Stimulated activated CD8-positive, alpha-beta memory T cell treated with anti-CD3 and anti-CD28 coated beads, Interleukin-12 subunit alpha, Interleukin-12 subunit beta, amount 100 ng/mL, for 24 hours (primary cell): ENCODE results near the gene THAP4.
A peak's percentile ranks its signal among the peaks of the same experiment; 100 is the strongest.

Experiments used
- DNase-seq: peaks from one replicate; pipeline ENCODE4 v3.0.0-alpha.2; 2020; ENCODE audit errors: extremely low read depth

THAP4 gene

DNA sequence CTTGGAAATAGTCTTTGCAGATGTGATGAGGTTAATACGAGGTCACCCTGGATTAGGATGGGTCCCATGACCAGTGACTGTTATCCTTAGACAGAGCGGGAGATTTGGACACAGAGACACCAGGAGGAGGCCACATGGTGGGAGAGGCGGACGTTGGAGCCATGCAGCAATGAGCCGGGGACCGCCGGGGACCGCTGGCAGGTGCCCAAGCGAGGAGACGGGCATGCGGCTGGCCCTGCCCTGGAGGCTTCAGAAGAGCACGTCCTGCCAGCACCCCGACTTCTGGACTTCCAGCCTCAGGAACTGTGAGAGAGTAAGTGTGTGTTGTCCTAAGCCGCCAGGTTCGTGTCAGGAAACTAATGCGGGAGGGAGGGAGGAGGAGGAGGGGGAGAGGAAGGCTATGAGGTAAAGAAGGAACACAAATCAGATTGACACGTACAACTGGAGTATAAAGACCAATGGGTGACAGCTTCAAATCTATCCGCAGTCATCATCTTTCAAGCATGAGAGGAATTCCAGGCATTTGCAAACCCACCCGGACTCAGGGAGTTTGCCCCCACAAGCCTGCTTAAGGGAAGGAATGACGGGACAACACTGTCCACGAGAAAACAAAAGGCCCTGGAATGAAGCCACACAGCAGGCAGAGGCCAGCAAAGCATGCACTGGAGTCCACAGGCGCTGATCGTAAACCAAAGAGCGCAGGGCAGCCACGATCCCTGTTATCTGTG, 90.0 kb downstream of the THAP4 start:
- DNase-seq: no peak

DNA sequence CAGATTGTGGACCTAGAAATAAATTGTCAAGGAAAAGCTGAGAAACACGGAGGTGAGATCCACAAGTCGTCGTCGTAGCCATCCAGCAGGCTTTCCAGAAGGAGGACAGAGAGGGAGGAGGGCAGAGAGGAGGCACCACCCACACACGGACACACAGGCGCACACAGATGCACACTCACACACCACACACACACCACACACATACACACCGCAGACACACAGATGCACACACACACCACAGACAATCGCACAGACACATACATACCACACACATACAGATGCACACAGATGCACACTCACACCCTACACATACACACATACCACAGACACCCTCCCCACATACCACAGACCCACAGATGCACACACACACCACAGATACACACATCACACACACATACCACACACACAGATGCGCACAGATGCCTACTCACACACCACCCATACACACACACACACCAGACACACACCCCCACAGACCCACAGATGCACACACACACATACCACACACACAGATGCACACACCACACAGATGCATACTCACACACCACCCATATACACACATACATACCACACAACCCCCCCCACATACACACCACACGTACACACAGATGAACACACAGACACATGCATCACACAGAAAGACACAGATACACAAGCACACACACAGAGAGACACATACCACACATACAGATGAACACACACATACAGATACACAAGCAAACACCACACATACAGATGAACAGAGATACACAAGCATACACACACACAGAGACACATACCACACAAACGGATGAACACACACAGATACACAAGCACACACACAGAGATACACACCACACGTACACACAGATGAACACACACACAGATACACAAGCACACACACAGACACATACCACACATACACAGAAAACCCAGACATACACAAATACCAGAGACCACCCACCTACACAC, 91.2 kb downstream of the THAP4 start:
- DNase-seq: no peak

DNA sequence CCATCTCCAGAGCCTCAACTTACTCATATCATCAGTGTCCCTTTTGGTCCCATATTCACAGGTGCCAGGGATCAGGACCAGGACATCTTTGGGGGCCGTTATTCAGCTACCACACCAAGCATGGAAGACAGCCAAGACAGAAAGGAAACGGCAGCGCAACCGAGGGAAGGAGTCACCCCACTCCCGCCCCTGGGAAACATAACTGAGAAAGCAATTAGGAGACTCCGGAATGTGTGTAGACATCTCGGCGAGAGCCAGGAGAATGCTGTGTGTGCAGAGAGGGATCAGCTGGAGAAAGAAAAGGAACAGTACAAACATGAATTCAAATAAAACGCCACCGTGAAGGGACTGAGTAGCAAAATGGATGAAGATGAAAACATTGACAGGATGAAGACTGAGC, 91.9 kb downstream of the THAP4 start:
- DNase-seq: no peak

DNA sequence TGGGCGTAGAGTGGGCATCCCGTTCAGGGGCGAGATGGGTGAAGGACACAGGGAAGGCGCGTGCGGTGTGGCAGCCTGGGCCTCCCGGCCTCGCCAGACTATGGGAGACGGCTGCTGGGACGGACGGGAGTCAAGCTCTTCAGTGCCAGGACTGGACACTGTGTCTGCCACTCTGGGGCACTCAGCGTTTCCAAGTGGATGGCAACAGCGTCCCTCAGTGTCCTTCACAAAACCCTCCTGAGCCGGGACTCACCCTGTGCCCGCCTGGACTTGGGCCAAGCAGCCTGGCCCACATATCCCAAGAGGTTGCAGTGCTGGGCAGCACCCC, 94.7 kb downstream of the THAP4 start:
- no peak for DNase-seq

DNA sequence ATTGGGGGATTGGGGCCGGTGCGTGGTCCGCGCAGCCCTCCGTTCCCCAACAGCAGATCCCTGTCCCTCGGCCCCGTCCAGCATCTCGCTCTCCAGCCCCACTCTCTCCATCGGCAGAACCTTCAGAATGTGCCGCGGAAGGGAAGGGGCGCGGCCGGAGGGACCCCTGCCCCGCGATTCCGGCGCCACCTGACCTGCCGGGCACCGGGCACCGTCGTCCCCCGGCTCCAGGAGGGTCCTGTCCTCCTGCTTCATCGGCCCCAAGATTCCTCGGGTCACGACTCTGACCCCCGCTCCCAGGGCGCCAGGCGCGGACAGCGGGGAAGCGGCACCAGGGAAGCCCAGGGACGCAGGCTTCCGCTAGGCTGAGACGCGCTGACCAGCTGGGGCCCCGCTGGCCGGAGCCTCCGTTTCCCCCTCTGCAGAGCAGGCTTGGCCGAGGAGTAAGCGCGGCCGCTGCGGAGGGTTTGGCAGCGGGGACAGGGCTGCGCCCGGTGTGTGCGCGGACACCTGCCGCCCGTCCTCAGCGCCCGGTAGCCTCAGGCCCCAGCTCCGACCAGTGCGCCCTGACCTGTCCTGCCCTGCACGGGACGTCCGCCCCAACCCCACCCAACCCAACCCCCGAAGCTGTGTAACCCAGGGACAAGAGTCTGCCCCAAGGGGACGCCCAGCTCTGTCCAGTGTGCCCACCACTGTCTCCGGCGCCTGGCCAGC, 95.2 kb downstream of the THAP4 start:
- no peak for DNase-seq

DNA sequence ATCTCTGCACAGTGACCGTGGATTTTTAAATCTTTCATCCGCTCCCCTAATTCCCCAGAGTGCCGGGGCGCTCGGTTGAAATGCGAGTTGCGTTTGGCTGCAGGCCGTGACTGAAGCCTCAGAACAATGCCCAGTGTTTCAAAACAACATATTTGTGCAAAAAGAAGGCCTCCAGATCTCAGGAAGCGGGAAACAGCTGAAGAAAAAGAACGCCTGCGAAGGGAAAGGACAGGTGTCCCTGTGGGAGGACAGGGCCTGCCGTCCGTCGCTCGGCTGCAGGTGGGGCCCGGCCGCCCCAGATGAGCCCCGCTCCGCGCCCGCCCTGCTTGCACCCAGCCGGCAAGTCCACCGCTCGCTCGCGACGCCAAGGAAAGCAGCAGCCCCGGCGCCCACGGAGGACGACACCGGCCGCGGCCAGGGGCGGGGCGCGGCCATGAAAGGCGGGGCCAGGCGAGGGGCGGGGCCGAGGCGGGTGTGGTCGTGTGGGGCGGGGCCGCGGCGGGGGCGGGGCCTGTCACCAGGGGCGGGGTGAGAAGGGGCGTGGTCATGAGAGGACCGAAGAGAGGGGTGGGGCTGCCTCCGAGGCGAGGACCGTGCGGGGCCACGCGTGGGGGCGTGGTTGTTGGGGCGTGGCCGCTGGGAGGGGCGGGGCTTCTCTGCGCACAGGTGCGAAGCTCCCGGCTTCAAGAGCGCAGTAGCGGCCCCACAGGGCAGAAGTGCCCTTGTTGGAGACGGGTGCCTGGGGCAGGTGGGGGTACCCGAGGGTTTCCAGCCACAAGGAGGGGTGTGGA, 96.0 kb downstream of the THAP4 start:
- peak; percentile 31 for DNase-seq

DNA sequence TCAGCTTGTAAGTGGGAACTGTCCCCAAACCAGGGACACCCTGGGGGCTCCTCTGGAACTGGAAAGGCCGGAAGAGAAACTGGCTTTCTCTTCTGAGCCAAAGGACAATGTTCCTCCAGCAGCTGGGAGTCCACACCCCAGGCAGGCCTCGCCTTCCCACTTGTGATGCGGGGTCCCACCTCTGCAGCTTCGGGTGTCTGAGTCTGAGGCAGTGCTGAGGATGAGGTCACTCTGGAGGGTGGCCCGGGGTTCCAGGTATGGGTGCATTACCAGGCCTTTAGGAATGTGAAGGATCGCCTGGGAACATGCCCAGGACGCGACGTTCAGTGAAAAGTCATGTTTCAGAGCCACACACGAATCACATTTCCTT, 96.6 kb downstream of the THAP4 start:
- DNase-seq: no peak

DNA sequence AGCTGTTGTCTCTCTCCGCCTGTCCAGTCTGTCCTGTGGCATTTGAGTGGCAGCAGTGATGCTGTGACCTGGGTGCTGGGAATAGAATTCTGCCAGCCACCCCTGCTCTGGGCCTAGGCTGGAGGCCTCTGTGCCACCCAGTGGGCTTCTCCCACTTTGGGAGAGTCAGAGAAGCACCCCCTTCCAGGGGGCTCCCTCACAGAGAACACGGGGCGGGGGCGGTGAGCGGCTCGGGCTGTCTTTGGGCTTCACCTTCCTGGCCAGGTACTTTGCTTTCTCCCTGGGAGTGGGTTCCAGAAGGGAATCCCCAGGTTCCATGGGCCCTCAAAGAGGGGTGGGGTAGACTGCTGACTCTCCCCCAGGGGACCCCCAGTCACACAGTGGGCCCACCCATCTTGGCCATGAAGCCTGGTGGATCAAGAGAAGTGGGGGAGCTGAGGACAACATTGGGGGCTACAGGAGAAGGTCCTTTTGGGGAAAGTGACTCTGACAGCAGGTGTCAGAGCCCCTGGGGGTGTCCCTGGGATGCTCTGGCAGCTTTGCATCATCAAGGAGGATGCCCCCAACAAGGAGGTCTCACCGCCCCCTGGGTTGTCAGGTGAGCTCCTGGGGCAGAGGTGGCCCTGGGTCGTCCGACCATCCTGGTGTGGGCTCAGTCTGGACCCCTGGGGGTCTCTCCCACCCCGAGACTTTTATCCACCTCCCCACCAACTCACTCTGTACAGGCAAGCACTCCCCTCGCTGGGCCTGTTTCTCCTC, 97.2 kb downstream of the THAP4 start:
- no peak for DNase-seq

DNA sequence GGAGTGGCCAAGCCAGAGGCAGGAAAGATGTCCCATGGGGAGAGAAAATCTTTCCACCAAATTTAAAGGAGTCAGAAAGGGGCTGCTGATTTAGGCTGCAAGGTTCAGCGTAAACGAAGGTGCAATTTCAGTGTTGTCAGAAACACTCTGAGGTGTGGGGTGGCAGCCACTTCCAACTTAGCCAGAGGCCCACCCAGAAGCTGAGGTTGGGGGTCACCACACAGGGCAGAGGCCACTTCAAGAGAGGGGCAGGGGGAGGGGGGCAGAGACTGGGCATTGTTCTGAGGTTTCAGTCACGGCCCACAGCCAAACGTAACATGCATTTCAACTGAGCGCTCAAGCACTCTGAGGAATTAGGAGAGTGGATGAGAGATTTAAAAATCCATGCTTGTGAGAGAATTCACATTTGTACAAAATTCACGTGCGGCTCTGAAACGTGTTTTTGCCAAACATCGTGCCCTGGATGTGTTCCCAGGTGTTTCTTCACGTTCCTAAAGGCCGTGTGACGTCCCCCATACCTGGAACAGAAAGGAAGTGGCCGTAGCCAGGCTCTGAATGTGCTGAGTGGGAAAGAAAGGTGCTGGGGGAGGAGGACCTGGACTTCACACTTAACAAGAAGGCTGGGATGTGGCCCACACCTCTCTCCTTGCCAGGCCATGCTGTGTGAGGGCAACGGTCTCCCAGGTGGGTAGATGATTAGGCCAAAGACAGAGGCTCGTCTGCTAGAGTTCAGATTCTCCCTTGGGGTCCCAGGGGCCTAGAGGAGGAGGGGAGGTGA, 97.9 kb downstream of the THAP4 start:
- no peak for DNase-seq

DNA sequence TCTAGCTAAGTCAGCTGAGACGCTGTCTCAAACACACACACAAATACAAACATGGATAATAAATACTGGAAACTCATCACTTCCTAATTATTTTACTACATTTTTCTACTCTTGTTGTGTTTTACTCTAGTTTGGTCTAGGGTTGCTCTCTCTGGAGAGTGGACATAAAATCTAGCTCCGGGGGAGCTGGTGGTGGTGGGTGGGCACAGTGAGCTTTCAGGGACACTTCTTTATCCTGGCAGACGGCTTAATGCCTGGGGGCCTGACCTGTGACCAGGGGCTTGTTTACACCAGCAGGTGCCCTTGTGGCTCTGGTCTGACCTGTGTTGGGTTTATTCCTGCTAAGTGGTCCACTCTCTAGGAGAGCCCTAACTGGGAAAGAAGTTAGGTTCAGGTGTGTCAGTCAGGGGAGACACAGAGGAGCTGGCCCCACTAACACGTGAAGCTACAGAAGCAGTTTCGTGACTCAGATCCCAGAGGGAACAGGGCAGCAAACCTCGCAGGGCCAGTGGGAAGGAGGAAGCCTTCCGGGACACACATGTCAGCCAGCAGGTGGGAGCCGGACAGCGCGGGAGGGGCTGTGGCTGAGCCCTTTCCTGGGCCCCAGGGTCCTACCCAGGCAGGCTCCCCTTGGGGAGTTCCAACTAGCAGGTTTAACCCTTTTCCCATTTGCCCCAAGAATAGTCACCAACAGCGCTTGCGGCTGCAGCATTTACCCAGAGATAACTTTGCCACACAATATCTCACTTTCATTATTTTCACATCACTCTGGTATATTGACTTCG, 100.9 kb downstream of the THAP4 start:
- no peak for DNase-seq

DNA sequence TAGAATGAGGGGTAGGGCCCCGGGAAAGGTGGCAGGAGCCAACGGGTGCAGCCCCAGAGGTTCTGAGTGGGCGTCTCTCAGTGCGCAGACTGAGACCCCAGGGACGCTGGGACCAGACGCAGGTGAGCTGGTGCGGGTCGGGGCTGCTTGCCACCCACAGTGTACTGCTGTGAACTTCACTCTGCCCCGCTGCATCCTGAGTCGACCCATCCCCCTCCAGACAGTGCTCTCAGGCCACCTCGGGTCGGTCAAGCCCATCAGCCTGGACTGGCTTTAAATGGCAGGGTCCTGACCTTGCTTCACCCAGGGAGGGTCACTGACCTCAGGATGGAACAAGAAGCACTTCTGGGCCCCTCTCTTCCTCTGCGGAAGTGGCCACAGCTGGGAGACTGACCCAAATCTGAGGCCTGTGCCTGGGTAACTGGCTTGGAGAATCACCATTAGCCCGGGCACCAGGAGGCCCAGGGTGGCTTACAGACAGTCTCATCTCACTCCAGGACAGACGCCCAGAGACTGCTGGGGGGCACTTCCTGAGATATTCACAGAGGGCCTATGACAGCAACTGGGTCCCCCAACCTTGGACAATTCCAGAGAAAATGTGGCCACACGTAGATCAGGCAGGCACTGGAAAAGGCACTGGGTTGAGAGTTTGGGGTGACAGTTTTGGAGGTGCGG, 102.1 kb downstream of the THAP4 start:
- DNase-seq: no peak
